DOHH2 (cell line): ENCODE data around the gene UNC13B.
A peak's percentile ranks its signal among the peaks of the same experiment; 100 is the strongest.

Source experiments
- H3F3A ChIP-seq: fragments of 200-600 bp; sonication (generic), shearing (Covaris generic); 2 replicates; pipeline ENCODE4 v1.6.0; 2016; ENCODE audit warnings: antibody characterized with exemption, mild to moderate bottlenecking; ENCODE audit not compliant: control insufficient read depth, insufficient read depth
- H3K27ac ChIP-seq: fragments of 200-600 bp; sonication (generic); 2 replicates; pipeline ENCODE4 v1.5.1; 2014; ENCODE audit warnings: low read depth, mild to moderate bottlenecking, low read length, moderate library complexity
- H3K27me3 ChIP-seq: fragments of 200-600 bp; sonication (generic); 2 replicates; pipeline ENCODE4 v1.6.1; 2014; ENCODE audit warnings: mild to moderate bottlenecking, low read length, mixed read lengths; ENCODE audit not compliant: control insufficient read depth
- H3K36me3 ChIP-seq: fragments of 200-600 bp; sonication (generic); 2 replicates; pipeline ENCODE4 v1.6.1; 2014; ENCODE audit warnings: mild to moderate bottlenecking, low read length, moderate library complexity, mixed read lengths; ENCODE audit not compliant: control insufficient read depth
- H3K4me1 ChIP-seq: fragments of 200-600 bp; sonication (generic); 2 replicates; pipeline ENCODE4 v1.6.1; 2014; ENCODE audit warnings: mild to moderate bottlenecking, low read length, mixed read lengths; ENCODE audit not compliant: control insufficient read depth
- H3K4me2 ChIP-seq: fragments of 200-600 bp; sonication (generic); 2 replicates; pipeline ENCODE4 v1.6.0; 2014; ENCODE audit warnings: mild to moderate bottlenecking, low read length, moderate library complexity
- H3K4me3 ChIP-seq: fragments of 200-600 bp; sonication (generic); 2 replicates; pipeline ENCODE4 v1.5.1; 2014; ENCODE audit warnings: mild to moderate bottlenecking, low read length, mixed read lengths
- H3K79me2 ChIP-seq: fragments of 200-600 bp; sonication (generic); 2 replicates; pipeline ENCODE4 v1.6.1; 2014; ENCODE audit warnings: mild to moderate bottlenecking, low read length, mixed read lengths; ENCODE audit not compliant: control insufficient read depth
- H3K9me2 ChIP-seq: fragments of 200-600 bp; sonication (generic); replicated peaks from 2 replicates; pipeline ENCODE4 v1.6.1; 2014; ENCODE audit warnings: mild to moderate bottlenecking, low read length, mixed read lengths; ENCODE audit not compliant: control insufficient read depth
- H3K9me3 ChIP-seq: fragments of 200-600 bp; sonication (generic); 2 replicates; pipeline ENCODE4 v1.6.1; 2014; ENCODE audit warnings: antibody characterized with exemption, low read length, mixed read lengths; ENCODE audit not compliant: control insufficient read depth, insufficient read depth
- H4K20me1 ChIP-seq: fragments of 200-600 bp; sonication (generic); 2 replicates; pipeline ENCODE4 v1.6.0; 2014; ENCODE audit warnings: low read depth, mild to moderate bottlenecking, antibody characterized with exemption, low read length, moderate library complexity; ENCODE audit not compliant: control insufficient read depth, insufficient read depth
- EZH2phosphoT487 ChIP-seq: fragments of 200-600 bp; sonication (generic); IDR thresholded peaks from 2 replicates; pipeline ENCODE4 v1.6.1; 2017; ENCODE audit warnings: borderline replicate concordance, mild to moderate bottlenecking, antibody characterized with exemption, low read length, moderate library complexity, mixed read lengths
- TF ChIP-seq, protein P1 (sequence below): fragments of 200-600 bp; sonication (generic); IDR thresholded peaks from one replicate; pipeline ENCODE4 v1.5.1; 2014; ENCODE audit warnings: antibody characterized with exemption, mild to moderate bottlenecking, low read depth, low read length; ENCODE audit not compliant: poor library complexity, severe bottlenecking

The UNC13B gene

DNA sequence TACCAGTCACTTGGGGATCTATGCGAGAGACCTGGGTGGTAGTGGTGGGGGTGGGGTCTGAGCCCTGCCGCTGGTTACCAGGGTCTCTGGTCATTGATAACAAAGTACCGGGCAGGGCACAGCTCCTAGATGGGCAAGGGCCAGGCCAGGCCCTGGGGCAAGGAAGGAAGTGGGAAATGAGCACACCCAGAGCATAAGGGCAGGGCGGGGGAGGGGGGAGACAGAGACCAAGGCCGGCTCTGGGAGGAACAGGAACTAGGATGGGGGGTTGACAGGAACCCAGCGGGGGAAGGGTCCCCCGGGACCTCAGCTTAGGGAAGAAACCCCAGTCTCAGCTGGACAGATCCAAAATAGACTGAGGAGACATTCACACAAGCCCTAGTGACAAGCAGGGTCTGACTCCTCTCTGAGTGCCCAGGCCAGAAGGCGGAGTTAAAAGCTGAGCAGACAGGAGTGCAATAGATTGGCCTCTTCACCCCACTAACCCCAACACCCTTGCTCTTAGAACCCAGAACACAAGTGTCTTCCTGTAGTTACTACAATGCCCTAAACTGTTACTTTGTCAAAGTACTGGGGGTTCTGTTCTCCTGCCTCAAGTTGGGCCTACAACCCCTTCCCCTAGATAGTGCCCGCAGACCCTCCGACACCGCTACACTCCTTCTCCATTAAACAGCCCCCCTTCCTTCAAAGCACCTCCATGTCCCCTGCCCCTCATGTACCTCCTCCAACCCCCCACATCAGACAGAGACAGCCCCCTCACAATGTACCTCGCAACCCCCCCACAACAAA is 46.8 kb upstream of the UNC13B start:
- no peaks in the 10 kb centered on the region for H3K36me3 ChIP-seq
- H3K4me2 ChIP-seq: peak overlapping the region; percentile 97
- peaks cover 45% of the 10 kb centered on the region for H3K4me1 ChIP-seq
- H3K9me2 ChIP-seq: no peaks in the 10 kb centered on the region
- peaks cover 19% of the 10 kb centered on the region for H3F3A ChIP-seq
- H3K9me3 ChIP-seq: no peaks in the 10 kb centered on the region
- 0 out of 2 replicates have a peak, but pooled peaks cover 3% of the 10 kb centered on the region for H3K27me3 ChIP-seq
- H4K20me1 ChIP-seq: no peaks in the 10 kb centered on the region
- H3K4me3 ChIP-seq: peak overlapping the region; percentile 94
- no peaks in the 10 kb centered on the region for H3K79me2 ChIP-seq
- TF ChIP-seq, protein P1, sequence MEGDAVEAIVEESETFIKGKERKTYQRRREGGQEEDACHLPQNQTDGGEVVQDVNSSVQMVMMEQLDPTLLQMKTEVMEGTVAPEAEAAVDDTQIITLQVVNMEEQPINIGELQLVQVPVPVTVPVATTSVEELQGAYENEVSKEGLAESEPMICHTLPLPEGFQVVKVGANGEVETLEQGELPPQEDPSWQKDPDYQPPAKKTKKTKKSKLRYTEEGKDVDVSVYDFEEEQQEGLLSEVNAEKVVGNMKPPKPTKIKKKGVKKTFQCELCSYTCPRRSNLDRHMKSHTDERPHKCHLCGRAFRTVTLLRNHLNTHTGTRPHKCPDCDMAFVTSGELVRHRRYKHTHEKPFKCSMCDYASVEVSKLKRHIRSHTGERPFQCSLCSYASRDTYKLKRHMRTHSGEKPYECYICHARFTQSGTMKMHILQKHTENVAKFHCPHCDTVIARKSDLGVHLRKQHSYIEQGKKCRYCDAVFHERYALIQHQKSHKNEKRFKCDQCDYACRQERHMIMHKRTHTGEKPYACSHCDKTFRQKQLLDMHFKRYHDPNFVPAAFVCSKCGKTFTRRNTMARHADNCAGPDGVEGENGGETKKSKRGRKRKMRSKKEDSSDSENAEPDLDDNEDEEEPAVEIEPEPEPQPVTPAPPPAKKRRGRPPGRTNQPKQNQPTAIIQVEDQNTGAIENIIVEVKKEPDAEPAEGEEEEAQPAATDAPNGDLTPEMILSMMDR: no peak
- no peak for TF ChIP-seq EZH2phosphoT487
- peak overlapping the region; percentile 85 for H3K27ac ChIP-seq

DNA sequence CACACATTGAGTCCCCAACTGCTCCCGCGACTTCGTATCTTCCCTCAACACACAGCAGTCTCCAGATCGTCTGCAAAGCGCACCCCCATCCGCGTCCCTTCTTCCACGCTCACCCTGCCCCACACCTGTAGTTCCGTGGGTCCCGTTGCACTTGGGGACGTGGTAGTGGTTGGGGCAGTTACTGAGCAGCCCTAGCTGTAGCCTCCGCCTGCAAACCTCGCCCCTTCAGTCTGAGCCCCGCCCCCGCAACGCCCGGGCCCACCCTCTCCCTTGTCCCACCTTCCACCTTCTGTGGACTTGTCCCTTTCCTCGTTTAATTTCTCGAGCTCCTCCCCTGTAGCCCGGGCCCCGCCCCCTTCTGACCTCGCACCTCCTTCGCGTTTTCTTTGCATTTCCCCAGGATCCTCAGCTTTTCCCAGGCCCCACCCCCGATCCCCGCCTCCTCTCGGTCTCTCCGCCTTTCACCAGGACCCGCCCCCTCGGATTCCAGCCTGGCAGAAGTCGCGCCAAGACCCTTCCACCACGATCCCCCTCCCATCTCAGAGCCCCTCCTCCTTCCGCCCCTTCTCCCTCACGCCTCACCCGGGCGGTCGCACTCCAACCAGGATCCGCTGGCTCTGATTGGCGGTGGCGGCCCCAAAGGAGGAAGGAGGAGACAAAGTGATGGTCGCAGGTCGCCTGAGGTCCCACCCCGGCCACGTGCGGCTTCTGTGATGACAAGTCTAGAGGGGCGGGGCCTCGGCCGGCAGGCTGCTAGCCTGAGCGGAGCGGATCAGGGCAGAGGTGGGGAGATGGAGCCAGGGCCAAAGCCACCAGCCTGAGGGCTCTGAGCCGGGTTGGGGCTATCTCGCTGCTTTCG is 45.9 kb upstream of the UNC13B start, which contains the start of gene ATOSB:
ATOSB (minus strand) TSS at position 183 of the 859 bp plus-strand sequence. CDS start 7,588 bp downstream, outside the sequence.
- Histone ChIP-seq H3K9me2 (no peaks in the 10 kb centered on the region), H4K20me1 (no peaks in the 10 kb centered on the region), H3K27ac (peak within 1 kb of the TSS; percentile 85), H3K4me1 (peaks cover 42% of the 10 kb centered on the region), H3K4me3 (peak within 1 kb of the TSS; percentile 94), H3K4me2 (peak within 1 kb of the TSS; percentile 97), H3K27me3 (no peaks in the 10 kb centered on the region), H3F3A (peaks cover 19% of the 10 kb centered on the region), H3K79me2 (no peaks in the 10 kb centered on the region), H3K9me3 (no peaks in the 10 kb centered on the region), H3K36me3 (no peaks in the 10 kb centered on the region)
- TF ChIP-seq, protein P1: no peak
- TF ChIP-seq EZH2phosphoT487: no peak

DNA sequence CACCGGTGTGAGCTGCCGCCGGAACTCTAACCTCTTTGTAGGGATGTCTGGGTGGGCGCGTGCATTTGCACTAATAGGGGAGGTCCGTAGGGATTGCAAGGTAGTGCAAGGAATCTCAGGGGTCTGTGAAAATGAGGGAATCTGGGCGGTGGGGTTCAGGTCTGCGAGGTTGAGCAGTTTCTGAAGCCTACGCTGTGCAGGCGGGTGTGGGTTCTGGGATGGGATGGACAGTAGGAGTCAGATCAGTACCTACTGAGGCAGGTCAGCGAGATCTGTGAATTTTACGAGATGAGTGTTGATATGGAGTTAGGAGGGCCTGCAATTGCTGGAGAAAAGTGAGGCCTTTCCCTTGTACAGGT is 45.3 kb upstream of the UNC13B start:
- peaks cover 19% of the 10 kb centered on the region for H3F3A ChIP-seq

More for the DNA sequence above, 45.3 kb upstream of the UNC13B start:
- no peaks in the 10 kb centered on the region for H3K36me3 ChIP-seq
- no peaks in the 10 kb centered on the region for H3K9me2 ChIP-seq
- H3K4me1 ChIP-seq: peaks cover 37% of the 10 kb centered on the region
- peak overlapping the region; percentile 94 for H3K4me3 ChIP-seq
- peak overlapping the region; percentile 97 for H3K4me2 ChIP-seq
- TF ChIP-seq, protein P1: no peak
- TF ChIP-seq EZH2phosphoT487: no peak
- H3K27me3 ChIP-seq: no peaks in the 10 kb centered on the region
- H3K27ac ChIP-seq: no peak overlapping the region
- no peaks in the 10 kb centered on the region for H3K79me2 ChIP-seq
- no peaks in the 10 kb centered on the region for H3K9me3 ChIP-seq
- no peaks in the 10 kb centered on the region for H4K20me1 ChIP-seq
